K562 (cell line): ENCODE results near the gene KBTBD12. TPM values are rescaled to one million over a fixed set of nuclear protein-coding genes. Genes with fewer than 3 reads are reported as not detected.

Experiments used
- ATAC-seq: fragments of 200-7000 bp; cut with Tn5 transposase; 3 replicates; pipeline ENCODE4 v1.9.1; 2020; ENCODE audit warnings: moderate library complexity
- BruUV-seq: library from RNA; stranded (reverse); fragments of 400-500 nt; replicated peaks from 2 replicates; lab custom pipeline; 2021; lab: Mats Ljungman, UMichigan
- CTCF ChIA-PET: fragments of 300-600 bp; formaldehyde crosslinking; extraction: SDS; loops from one replicate; lab custom pipeline; 2021; ENCODE audit warnings: low intra/inter-chr PET ratio; lab: Yijun Ruan, JAX
- POLR2A ChIA-PET: fragments of 300-600, 350-650 bp; sonication (Branson Sonifier 250); formaldehyde crosslinking; extraction: SDS; loops from one replicate; lab custom pipeline; 2021; ENCODE audit warnings: antibody characterized with exemption, inconsistent platforms; lab: Yijun Ruan, JAX
- DNase-seq, 4 experiments: peaks; one replicate each; pipeline versions ENCODE4 v3.0.0 to v3.0.0-alpha.2; 2011 to 2018; ENCODE audit warnings: low spot score in 3 of 4, mixed read lengths in 3 of 4; ENCODE audit errors: extremely low read depth in 1 of 4
- FAIRE-seq: peaks from 2 replicates; lab custom pipeline; 2011; peaks lifted over from hg19 to GRCh38; lab: Jason Lieb, UNC
- H2AFZ ChIP-seq: 2 replicates; pipeline ENCODE4 v1.6.0; 2011; ENCODE audit warnings: low read depth, low read length, control low read depth, inconsistent platforms
- H3K27ac ChIP-seq: fragments of 200-600 bp; 3 replicates; pipeline ENCODE4 v1.8.0; 2011; ENCODE audit warnings: low read depth, mild to moderate bottlenecking, control low read depth, inconsistent platforms, low read length, moderate library complexity, mixed read lengths; ENCODE audit errors: extremely low read depth
- H3K27me3 ChIP-seq, 2 experiments: fragments of 300-600 bp in 1 of 2; 2 replicates in 1 of 2; 3 replicates in 1 of 2; pipeline versions ENCODE4 v1.6.0 to v1.8.0; 2011; ENCODE audit warnings: inconsistent platforms in 2 of 2, low read length in 2 of 2, mild to moderate bottlenecking in 1 of 2, mixed read lengths in 1 of 2, moderate library complexity in 1 of 2; ENCODE audit not compliant: control insufficient read depth in 2 of 2, insufficient read depth in 2 of 2
- H3K36me3 ChIP-seq: fragments of 300-600 bp; 3 replicates; pipeline ENCODE4 v1.8.0; 2011; ENCODE audit warnings: mild to moderate bottlenecking, low read length, inconsistent platforms; ENCODE audit not compliant: control insufficient read depth, insufficient read depth
- H3K4me1 ChIP-seq, 2 experiments: fragments of 200-600 bp in 1 of 2; replicated peaks in 1 of 2; 2 replicates in 1 of 2; 3 replicates in 1 of 2; pipeline versions ENCODE4 v1.5.1 to v1.8.0; 2011; ENCODE audit warnings: inconsistent platforms in 2 of 2, low read length in 2 of 2, mild to moderate bottlenecking in 1 of 2, mixed read lengths in 1 of 2, moderate library complexity in 1 of 2; ENCODE audit not compliant: control insufficient read depth in 2 of 2, insufficient read depth in 2 of 2
- H3K4me2 ChIP-seq: 2 replicates; pipeline ENCODE4 v1.6.1; 2011; ENCODE audit warnings: low read length, control low read depth, inconsistent platforms, mixed read lengths; ENCODE audit not compliant: insufficient read depth
- H3K4me3 ChIP-seq: fragments of 200-600 bp; sonication (generic), shearing (Covaris generic); 2 replicates; pipeline ENCODE4 v1.5.1; 2016; ENCODE audit warnings: control low read depth, inconsistent platforms
- H3K79me2 ChIP-seq: fragments of 200-600 bp; 3 replicates; pipeline ENCODE4 v1.8.0; 2011; ENCODE audit warnings: low read length, inconsistent platforms; ENCODE audit not compliant: control insufficient read depth, insufficient read depth
- H3K9ac ChIP-seq, 2 experiments: 2 replicates each; pipeline versions ENCODE4 v1.6.0 to v1.6.1; 2011; ENCODE audit warnings: low read depth in 2 of 2, low read length in 2 of 2, control low read depth in 1 of 2, inconsistent platforms in 1 of 2, mild to moderate bottlenecking in 1 of 2, mixed read lengths in 1 of 2; ENCODE audit not compliant: insufficient read depth in 1 of 2
- H3K9me1 ChIP-seq: one replicate; pipeline ENCODE4 v1.6.0; 2011; ENCODE audit warnings: inconsistent platforms, mild to moderate bottlenecking, low read length, moderate library complexity; ENCODE audit not compliant: control insufficient read depth, insufficient read depth
- H3K9me3 ChIP-seq: replicated peaks from 2 replicates; pipeline ENCODE4 v1.5.1; 2011; ENCODE audit warnings: low read depth, low read length, inconsistent platforms; ENCODE audit not compliant: control insufficient read depth, insufficient read depth
- H4K20me1 ChIP-seq: replicated peaks from 2 replicates; pipeline ENCODE4 v1.6.1; 2011; ENCODE audit warnings: low read length, inconsistent platforms, mixed read lengths; ENCODE audit not compliant: control insufficient read depth, insufficient read depth
- CCNT2 ChIP-seq: IDR thresholded peaks from 2 replicates; pipeline ENCODE4 v1.6.1; 2011; ENCODE audit warnings: borderline replicate concordance, low read depth, mild to moderate bottlenecking, moderate library complexity, mixed read lengths, low read length; ENCODE audit not compliant: insufficient read length; ENCODE audit errors: extremely low read depth
- E2F1 ChIP-seq: sonication (generic); formaldehyde crosslinking; IDR thresholded peaks from 2 replicates; pipeline ENCODE4 v1.8.1; 2023; ENCODE audit warnings: mild to moderate bottlenecking, missing genetic modification reagents, moderate library complexity
- HCFC1 ChIP-seq: IDR thresholded peaks from 2 replicates; pipeline ENCODE4 v1.6.1; 2012; ENCODE audit warnings: low read depth, low read length, improper control_type of control experiment
- KAT8 ChIP-seq: fragments of 450-650 bp; IDR thresholded peaks from 2 replicates; pipeline ENCODE4 v1.6.1; 2016; ENCODE audit warnings: low read depth, mild to moderate bottlenecking
- KDM2B ChIP-seq: fragments of 250-450 bp; sonication (Bioruptor Pico); IDR thresholded peaks from 2 replicates; pipeline ENCODE4 v1.8.0; 2021; ENCODE audit warnings: mild to moderate bottlenecking, moderate library complexity
- OTX1 ChIP-seq: fragments of 450-650 bp; formaldehyde crosslinking; IDR thresholded peaks from 2 replicates; pipeline ENCODE4 v1.4.0; 2022; ENCODE audit warnings: mild to moderate bottlenecking
- RAD21 ChIP-seq, 2 experiments: fragments of 250-450 bp in 1 of 2; fragments of 450-650 bp in 1 of 2; sonication (Bioruptor Pico) in 1 of 2; formaldehyde crosslinking in 1 of 2; IDR thresholded peaks in 1 of 2; conservative IDR thresholded peaks in 1 of 2; 2 replicates each; pipeline versions ENCODE4 v1.4.0 to v1.8.0; 2020 to 2022; ENCODE audit warnings: mild to moderate bottlenecking in 2 of 2, moderate library complexity in 1 of 2
- RB1 ChIP-seq: fragments of 450-650 bp; IDR thresholded peaks from 2 replicates; pipeline ENCODE4 v1.6.1; 2017; ENCODE audit warnings: low read depth, mild to moderate bottlenecking
- RCOR1 ChIP-seq, 2 experiments: IDR thresholded peaks; 2 replicates each; pipeline ENCODE4 v1.6.1; 2012; ENCODE audit warnings: low read depth in 2 of 2, low read length in 2 of 2, borderline replicate concordance in 1 of 2, improper control_type of control experiment in 1 of 2
- TCF15 ChIP-seq: fragments of 250-450 bp; sonication (Bioruptor Pico); IDR thresholded peaks from 2 replicates; pipeline ENCODE4 v1.8.0; 2022; ENCODE audit warnings: moderate library complexity, mild to moderate bottlenecking, inconsistent platforms
- TEAD4 ChIP-seq, 2 experiments: sonication (generic) in 1 of 2; formaldehyde crosslinking in 1 of 2; IDR thresholded peaks; 2 replicates each; pipeline versions ENCODE4 v1.6.1 to v1.8.0; 2012 to 2022; ENCODE audit warnings: borderline replicate concordance in 1 of 2, inconsistent platforms in 1 of 2, low read length in 1 of 2, mild to moderate bottlenecking in 1 of 2, missing genetic modification reagents in 1 of 2
- ZFP1 ChIP-seq: fragments of 450-650 bp; formaldehyde crosslinking; IDR thresholded peaks from 2 replicates; pipeline ENCODE4 v1.4.0; 2020; ENCODE audit warnings: mild to moderate bottlenecking, mixed read lengths
- ZFP36 ChIP-seq: fragments of 150-350 bp; IDR thresholded peaks from 2 replicates; pipeline ENCODE4 v1.6.1; 2018; ENCODE audit warnings: low read length, low read depth; ENCODE audit not compliant: partially characterized antibody
- ZKSCAN3 ChIP-seq: fragments of 250-450 bp; sonication (Bioruptor Pico); IDR thresholded peaks from 2 replicates; pipeline ENCODE4 v1.4.0; 2020
- ZNF212 ChIP-seq: fragments of 450-650 bp; formaldehyde crosslinking; IDR thresholded peaks from 2 replicates; pipeline ENCODE4 v1.4.0; 2020; ENCODE audit warnings: mild to moderate bottlenecking
- ZNF280B ChIP-seq: fragments of 250-450 bp; sonication (Bioruptor Pico); IDR thresholded peaks from 2 replicates; pipeline ENCODE4 v1.5.1; 2021; ENCODE audit warnings: mild to moderate bottlenecking
- WGBS: fragments of 100-300 bp; shearing (Covaris generic); methylation state at CpG from one replicate; pipeline ENCODE4 v1.1.6; 2016; ENCODE audit warnings: low coverage, mixed read lengths; ENCODE audit not compliant: insufficient coverage; ENCODE audit errors: missing lambda C conversion rate; 5-methylcytosine and 5-hydroxymethylcytosine counted together
- in situ Hi-C: fragments of 300-500 bp; cut with MboI; formaldehyde crosslinking; loops from 4 replicates; pipeline ENCODE4 v1.15.0; 2018; ENCODE audit warnings: inconsistent platforms, mixed read lengths
- intact Hi-C: fragments of 100-400 bp; cut with micrococcal nuclease; formaldehyde crosslinking; loops from 2 replicates; pipeline ENCODE4 v1.14.2; 2022
- polyA plus RNA-seq, 8 experiments: library from polyadenylated mRNA; depleted of rRNA in 4 of 8; stranded (reverse) in 5 of 8; unstranded in 3 of 8; fragments of >200 nt; fragmentation: Nextera tagmentation in 2 of 8; fragmentation: Illumina TruSeq in 1 of 8; extraction: Ambion mirVana in 2 of 8; extraction: Trizol in 1 of 8; gene quantifications; 2 replicates each; pipeline versions ENCODE4 v1.2.1 to v1.2.3, GENCODE V29; 2011 to 2014; ENCODE audit warnings: inconsistent platforms in 1 of 8, missing spikeins in 1 of 8
- total RNA-seq, 7 experiments: library from RNA; depleted of rRNA in 6 of 7; stranded (reverse); fragments of >200 nt in 6 of 7; fragmentation: Illumina TruSeq in 2 of 7; extraction: Trizol in 2 of 7; gene quantifications; 2 replicates each; pipeline versions ENCODE4 v1.2.1 to v1.2.3, GENCODE V29; 2011 to 2021; ENCODE audit warnings: low replicate concordance in 1 of 7

Gene KBTBD12
- total and polyA plus RNA-seq, 9 of the 15 experiments (the other 6 are each of a cell fraction or from before 2014, with no cell fraction given), result not detected

- ChIA-PET CTCF (interaction anchor here (0.7 kb wide), 1 partner anchor 358 kb away, joined by 3 read pairs; no protein-coding TSS in a partner anchor), POLR2A (interaction anchor here (0.7 kb wide), 1 partner anchor 43 kb away, joined by 4 read pairs; no protein-coding TSS in a partner anchor)
- Histone ChIP-seq H3K4me3 (no peak overlapping the region), H3K4me1 (peaks cover 5 to 16% of the 10 kb centered on the region in 2 experiments; a peak in 4 of 5 replicates), H3K9me3 (no peaks in the 10 kb centered on the region), H3K27ac (no peak overlapping the region), H3K9ac (no peak overlapping the region), H4K20me1 (no peaks in the 10 kb centered on the region), H2AFZ (no peak overlapping the region), H3K27me3 (peaks cover 3 to 18% of the 10 kb centered on the region in 2 experiments; a peak in 2 of 5 replicates), H3K9me1 (no peaks in the 10 kb centered on the region), H3K79me2 (no peaks in the 10 kb centered on the region), H3K36me3 (no peaks in the 10 kb centered on the region), H3K4me2 (peak overlapping the region; percentile 46; the same call in 1 of the 2 replicates)
- 26% methylated on average over 11 of the region's 12 CpGs for WGBS
- ATAC-seq (peak; percentile 48), FAIRE-seq (no peak), DNase-seq (peak in 1 of 4 experiments; percentile 3)
- in situ Hi-C loops (no loop called here), intact Hi-C loops (loop anchor here (2.0 kb wide), 1 partner anchor 43 kb away; the partner anchor contains the start of gene SEC61A1)
- no TSS peak for BruUV-seq
- TF ChIP-seq KAT8, result no peak
- no peak for TF ChIP-seq ZFP36
- peak; percentile 29 for TF ChIP-seq CCNT2
- no peak for TF ChIP-seq KDM2B (CRISPR knock-in tag)
- TF ChIP-seq ZFP1, result no peak
- no peak for TF ChIP-seq ZNF212 (CRISPR knock-in tag)
- peak; percentile 54; the same call in 1 of the 2 replicates for TF ChIP-seq TEAD4 (IDR thresholded peaks at IDR 0.05; ENCODE audit: low read length)
- no peak for TF ChIP-seq TEAD4 (CRISPR knock-in tag; IDR thresholded peaks at IDR 0.05; ENCODE audit: borderline replicate concordance)
- no peak for TF ChIP-seq ZNF280B (CRISPR knock-in tag)
- no peak for TF ChIP-seq HCFC1
- no peak for TF ChIP-seq E2F1
- peak in 1 of 2 experiments; percentile 22; a peak in 2 of 4 replicates for TF ChIP-seq RAD21 (CRISPR knock-in tag; conservative IDR thresholded peaks at IDR 0.05 in 1 of 2, IDR thresholded peaks at IDR 0.05 in 1 of 2)
- TF ChIP-seq TCF15 (CRISPR knock-in tag), result no peak
- no peak for TF ChIP-seq RB1
- TF ChIP-seq ZKSCAN3 (CRISPR knock-in tag), result no peak
- peak in 1 of 2 experiments; percentile 90; a peak in 2 of 4 replicates for TF ChIP-seq RCOR1 (IDR thresholded peaks at IDR 0.05; ENCODE audit: borderline replicate concordance in 1 of 2, low read depth in 2 of 2, low read length in 2 of 2)
- TF ChIP-seq OTX1 (CRISPR knock-in tag), result no peak
Measured at GRCh38 chr3:128009952-128010846, 95.2 kb downstream of the KBTBD12 start.
